GM21529 (cell line): ENCODE measurements around the gene MGARP.

Source experiments
- ATAC-seq: cut with Tn5 transposase; IDR thresholded peaks from one replicate; pipeline ENCODE4 v1.9.1; 2021; ENCODE audit not compliant: unreplicated experiment

MGARP gene

GRCh38 chr4:139245590-139245989 lies 34.4 kb downstream of the MGARP start:
- no peak for ATAC-seq

- no peak for ATAC-seq
Observed at GRCh38 chr4:139243448-139244365, 36.3 kb downstream of the MGARP start.

GRCh38 chr4:139242511-139243051 lies 37.4 kb downstream of the MGARP start:
- ATAC-seq, result no peak

DNA sequence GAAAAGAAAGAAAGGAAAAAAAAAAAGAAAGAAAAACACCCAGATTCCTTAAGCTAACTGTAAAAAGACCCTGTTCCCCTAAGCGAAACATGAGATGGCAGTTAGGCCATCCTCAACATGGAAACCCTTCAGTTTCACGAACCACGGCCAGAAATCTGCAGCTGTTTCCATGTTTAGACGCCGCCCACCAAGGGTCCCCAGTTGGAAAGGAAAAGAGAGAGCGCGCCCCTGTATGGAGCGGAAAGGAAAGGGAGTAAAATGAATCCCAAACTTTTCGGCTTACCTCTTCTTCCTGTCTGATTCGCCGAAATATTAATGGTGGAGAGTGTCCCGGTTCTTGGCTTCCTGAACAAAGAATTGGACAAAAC lies 38.3 kb downstream of the MGARP start:
- no peak for ATAC-seq

GRCh38 chr4:139241086-139241783 lies 38.8 kb downstream of the MGARP start:
- ATAC-seq, result no peak

DNA sequence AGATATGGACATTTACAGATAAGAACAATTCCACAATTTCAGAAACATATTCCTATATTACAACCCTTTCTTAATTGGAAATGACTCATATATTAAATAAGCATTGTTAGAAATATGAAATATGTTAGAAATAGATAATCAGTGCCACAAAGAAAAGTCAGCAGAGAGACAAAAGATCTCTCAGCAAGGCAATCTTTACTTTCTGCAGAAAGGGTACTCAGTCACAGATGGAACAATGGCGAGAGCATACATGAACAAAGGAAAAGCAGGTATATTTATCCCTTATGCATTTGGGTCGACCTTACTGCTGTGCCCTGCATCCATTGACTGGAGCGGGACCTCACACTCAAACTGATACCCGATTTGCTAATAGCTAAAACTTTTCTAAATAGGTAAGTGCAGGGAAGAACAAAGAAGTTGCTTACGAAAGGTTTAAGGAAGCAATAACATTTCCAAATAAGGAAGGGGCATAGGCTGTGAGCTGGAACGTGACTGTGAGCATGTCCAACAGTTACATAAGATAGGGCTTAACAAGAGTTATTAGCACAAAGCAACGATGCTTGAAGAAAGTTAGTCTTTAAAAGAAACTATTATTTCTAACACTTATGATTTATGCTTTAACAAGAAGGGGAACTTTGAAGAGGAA lies 40.8 kb downstream of the MGARP start:
- ATAC-seq, result no peak

DNA sequence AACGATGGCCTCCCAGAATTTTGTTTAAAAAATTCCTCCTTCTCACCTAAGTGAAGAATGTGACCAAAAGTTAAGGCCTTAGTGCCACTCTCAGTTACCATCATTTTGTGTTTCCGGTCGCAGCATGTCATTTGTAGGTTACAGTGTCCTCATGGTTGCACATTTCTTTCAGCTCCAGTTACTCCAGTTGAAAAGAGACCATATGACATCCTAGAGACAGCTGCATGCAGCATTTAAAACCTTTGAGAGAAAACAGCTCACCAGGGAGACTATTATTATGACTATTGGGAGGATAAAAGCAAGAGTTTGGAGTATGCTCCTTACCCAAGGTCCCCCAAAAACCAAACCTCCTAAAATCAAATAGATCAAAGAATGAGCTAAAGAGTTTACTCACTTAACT lies 45.8 kb downstream of the MGARP start:
- ATAC-seq, result no peak

- ATAC-seq, result peak; percentile 74
Observed at GRCh38 chr4:139229534-139230039, 50.4 kb downstream of the MGARP start.

DNA sequence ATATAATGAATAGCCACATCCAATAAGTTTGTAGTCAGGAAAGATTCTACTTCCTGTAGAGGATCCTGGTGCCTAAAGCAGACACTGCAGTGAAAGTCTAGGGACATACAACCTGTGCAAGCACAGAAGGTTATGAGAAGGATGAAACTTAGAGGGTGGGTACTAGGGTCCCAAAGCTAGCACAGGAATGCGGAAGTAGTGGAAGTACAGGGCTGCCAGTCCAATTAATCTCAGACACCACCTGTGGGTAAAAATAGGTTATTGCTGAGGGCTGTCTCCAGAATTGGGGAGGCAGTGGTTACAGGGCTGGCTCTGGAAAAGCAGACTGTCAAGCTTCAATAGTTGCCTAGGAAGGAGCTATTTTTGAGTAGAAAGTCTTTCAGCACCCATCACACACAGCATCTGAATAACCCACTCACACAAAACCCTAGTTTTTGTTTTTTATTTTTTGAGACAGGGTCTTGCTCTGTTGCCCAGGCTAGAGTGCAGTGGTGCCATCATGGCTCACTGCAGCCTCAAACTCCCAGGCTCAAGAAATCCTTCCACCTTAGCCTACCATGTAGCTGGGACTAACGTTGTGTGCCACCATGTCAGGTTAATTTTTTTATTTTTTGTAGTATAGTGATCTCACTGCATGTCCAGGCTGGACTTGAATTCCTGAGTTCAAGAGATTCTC lies 52.2 kb downstream of the MGARP start:
- peak; percentile 57 for ATAC-seq

- peak; percentile 54 for ATAC-seq
Observed at GRCh38 chr4:139223682-139224317, 56.2 kb downstream of the MGARP start.

GRCh38 chr4:139222215-139222614 lies 57.8 kb downstream of the MGARP start:
- ATAC-seq, result no peak

DNA sequence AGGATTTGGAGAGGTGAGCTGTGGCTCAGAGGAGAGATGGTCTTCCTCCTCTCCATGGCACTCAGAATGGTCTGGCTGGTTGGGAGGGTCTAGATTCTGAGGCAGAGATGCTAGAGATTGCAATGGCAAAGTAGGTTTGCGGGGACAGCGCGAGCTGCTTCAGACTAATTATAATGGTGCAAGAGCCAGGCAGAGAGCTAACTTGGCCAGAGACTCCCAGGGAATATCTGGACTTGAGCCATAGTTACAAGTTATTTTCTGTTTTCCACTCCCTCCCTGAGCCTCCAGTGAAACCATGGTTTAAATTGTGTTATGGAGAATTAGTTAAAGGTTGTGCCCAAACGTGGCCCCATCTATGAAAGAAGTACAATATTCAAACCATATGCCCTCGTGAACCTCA lies 58.3 kb downstream of the MGARP start:
- no peak for ATAC-seq

DNA sequence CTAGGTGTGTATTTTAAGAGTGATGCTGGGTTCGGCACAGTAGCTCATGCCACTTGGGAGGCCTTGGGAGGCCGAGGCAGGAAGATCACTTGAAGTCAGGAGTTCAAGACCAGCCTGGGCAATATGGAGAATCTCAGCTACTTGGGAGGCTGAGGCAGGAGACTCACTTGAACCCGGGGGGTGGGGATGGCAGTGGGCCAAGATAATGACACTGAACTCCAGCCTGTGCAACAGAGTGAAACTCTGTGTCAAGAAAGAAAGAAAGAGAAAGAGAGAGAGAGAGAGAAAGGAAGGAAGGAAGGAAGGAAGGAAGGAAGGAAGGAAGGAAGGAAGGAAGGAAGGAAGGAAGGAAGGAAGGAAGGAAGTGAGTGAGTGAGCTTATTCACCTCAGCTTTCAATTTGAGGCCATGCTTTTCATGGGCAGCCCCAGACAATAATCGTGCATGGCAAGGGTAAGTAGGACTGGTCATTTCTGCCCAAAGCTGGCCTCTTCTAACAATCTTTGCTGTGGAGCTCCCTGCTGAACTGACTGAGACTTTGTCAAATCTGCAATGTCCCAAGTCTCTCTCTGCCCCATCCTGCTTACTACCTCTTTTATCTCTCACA lies 60.5 kb downstream of the MGARP start:
- no peak for ATAC-seq
